ENCODE data around the gene ULK4. TPM values are rescaled to one million over a fixed set of nuclear protein-coding genes. Genes with fewer than 3 reads are reported as not detected.
A peak's percentile ranks its signal among the peaks of the same experiment; 100 is the strongest.
"Not testable (repeated sequence)": the region's sequence is repeated elsewhere in the genome, so short reads cannot be mapped to it uniquely, and the experiment has no call there.

ULK4 gene
- total RNA-seq, 1 experiment from 2014 or later = 2.0 TPM

DNA sequence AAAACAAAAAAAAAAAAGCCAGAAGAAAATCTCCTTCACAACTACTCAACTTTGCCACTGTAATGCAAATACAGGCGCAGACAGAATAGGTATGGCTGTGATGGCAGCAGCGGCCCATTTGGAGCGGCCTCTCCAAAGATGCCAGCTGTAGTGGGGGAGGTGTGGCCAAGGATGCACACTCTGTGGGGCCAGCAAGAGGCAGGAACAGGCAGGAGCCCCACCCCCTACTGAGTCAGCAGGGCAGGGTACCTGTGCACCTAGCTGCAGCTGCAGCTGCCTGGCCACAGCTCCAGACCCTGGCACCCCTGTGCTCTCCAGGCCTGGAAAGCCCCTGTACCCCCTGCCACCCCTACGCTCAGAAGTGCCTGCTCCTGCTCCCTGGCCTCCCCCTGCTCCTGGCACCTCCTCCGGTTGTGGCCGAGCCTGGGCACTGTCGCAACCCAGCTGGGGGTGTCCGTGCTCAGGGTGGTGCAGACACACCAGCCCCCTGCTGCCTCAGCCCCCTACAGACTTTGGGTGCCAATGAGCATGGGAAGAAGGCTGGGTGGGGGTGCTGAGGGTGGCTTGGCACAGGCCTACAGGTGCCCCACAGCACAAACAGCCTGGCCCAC, 312.7 kb downstream of the ULK4 start:
- no peak for DNase-seq (ENCODE audit: low spot score)

GRCh38 chr3:41647730-41648129, 314.2 kb downstream of the ULK4 start:
- DNase-seq (ENCODE audit: low spot score) = not testable (repeated sequence)

GRCh38 chr3:41640076-41640475, 321.8 kb downstream of the ULK4 start:
- DNase-seq (ENCODE audit: low spot score) = no peak

DNA sequence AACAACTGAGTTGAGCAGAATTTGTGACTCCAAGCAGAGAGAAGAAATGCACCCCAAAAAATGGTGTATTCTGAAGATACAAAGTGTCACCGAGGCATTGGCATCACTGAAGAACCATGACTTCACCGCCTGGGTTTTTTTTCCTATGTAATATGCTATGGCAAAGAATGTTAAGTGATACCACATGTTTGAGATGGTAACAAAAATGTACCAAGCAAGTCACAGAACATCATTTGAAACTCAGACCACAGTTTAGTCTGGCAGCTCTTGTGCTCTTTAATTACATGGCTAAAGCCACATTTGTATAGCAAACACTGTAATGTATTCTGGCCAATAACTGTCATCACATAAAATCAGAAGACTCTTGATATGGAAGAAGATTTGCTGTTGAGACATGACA, 323.5 kb downstream of the ULK4 start:
- DNase-seq (ENCODE audit: low spot score) = no peak

GRCh38 chr3:41632700-41633099, 329.2 kb downstream of the ULK4 start:
- DNase-seq (ENCODE audit: low spot score) = no peak

- no peak for DNase-seq (ENCODE audit: low spot score)
These were observed 331.2 kb downstream of the ULK4 start for GRCh38 chr3:41630708-41631107.

- DNase-seq (ENCODE audit: low spot score) = no peak
These were observed 331.9 kb downstream of the ULK4 start for GRCh38 chr3:41629986-41630385.

DNA sequence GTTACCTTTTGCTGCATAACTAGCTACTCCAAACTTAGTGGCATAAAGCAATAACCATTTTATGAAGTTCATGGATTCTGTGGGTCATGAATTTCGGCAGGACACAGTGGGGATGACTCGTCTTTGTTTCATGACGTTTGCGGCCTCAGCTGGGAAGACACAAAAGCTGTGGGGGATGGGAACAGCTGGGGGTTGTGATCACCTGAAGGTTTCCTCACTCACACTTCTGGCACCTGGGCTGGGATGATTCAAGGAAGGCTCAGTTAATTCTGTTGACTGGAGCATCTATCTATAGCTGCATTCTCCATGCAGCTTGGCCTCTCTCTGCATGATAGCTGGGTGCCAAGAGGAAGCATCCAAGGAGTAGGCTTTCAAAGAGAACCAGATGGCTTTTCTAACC, 332.8 kb downstream of the ULK4 start:
- no peak for DNase-seq (ENCODE audit: low spot score)

DNA sequence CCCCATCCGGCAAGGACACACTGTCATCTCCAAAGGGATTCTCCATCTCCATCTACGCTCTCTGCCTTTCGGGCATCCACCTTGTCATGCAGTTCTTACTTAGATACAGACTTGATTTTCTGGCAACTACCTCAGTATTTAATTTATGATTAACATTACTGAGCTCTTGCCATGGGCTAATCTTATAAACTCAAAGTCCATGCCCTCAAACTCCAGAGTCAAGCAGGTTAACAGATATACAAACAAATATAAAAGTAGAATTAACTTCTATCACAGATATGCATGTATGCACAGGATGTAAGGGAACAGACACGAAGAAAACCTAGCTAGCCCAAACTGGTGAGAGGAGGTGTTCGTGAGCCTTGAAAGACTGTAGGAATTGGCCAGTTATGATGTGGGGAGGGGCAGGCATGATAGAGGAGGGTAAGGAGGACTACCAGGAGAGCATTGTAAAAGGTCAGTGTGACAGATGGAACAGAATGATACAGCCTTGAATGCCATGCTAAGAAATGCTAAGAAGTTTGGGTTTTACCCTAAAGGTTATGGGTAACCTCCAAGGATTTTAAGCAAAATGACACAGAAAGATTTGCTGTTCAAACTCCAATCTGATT, 334.3 kb downstream of the ULK4 start:
- no peak for DNase-seq (ENCODE audit: low spot score)

DNA sequence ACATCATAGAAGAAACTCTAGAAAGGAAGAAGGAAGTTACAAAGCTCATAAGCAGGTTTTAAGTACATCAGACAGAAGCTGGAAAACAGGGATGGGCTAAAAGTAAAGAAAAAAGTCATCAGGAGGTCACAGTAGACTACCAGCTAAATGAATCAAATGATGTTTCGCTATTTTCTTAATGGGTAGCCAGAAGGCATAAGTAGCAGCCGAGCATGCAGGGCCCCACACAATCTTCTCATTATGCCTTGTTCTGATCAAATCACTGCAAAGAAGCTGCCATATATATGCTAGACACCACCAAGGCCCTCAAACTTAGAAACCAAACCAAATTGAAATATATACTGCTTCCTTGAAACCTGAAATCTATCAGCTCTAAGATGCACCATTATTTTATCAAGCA, 349.1 kb downstream of the ULK4 start:
- DNase-seq (ENCODE audit: low spot score) = no peak

DNA sequence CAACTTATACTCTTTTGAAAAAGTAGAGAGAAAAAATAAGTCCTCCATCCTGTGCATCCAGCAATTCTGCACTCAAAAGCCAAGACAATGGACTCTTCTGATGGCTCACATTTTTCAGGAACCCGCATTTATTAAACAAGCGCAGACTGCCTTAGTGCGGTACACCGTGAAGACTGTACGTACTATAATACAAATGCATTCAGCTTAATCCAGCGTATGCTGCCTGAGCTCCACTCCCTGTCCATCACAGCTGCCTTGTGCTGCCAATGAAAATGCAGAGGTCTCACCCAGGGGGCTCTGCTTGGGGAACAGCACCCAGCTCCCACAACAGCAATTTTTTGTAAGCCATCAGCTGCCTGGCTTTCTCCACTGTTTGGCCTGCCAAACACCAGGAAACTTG, 350.9 kb downstream of the ULK4 start:
- no peak for DNase-seq (ENCODE audit: low spot score)

GRCh38 chr3:41608347-41608746, 353.6 kb downstream of the ULK4 start:
- no peak for DNase-seq (ENCODE audit: low spot score)

DNA sequence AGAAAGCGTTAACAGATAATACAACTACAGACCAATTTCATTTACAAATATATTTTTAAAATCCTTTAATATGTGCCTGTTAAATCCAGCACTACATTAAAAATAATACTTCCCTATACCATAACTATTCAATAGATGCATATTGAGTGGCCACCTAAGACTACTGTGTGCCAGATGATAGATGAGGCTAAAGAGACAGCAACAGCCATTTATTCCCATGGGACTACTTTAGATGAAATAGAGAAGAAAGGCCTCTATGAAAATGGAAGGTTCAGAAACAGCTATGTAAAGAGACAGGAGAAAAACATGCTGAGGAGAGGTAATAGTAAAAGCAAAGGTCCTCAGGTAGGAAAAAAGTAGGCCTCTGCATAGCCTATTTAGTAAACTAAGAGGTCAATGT, 358.1 kb downstream of the ULK4 start:
- no peak for DNase-seq (ENCODE audit: low spot score)

DNA sequence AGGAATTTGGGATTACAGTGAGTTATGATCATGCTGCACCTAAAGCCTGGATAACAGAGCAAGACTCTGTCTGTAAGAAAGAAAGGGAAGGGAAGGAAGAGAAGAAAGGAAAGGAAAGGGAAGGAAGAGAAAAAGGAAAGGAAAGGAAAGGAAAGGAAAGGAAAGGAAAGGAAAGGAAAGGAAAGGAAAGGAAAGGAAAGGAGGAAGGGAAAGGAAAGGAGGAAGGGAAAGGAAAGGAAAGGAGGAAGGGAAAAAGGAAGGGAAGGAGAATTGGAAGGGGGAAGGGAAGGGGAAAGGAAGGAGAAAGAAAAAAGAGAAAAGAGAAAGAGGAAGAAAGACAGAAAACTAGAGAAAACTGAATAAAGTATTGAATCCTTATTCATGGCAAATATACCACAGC, 359.8 kb downstream of the ULK4 start:
- DNase-seq (ENCODE audit: low spot score) = no peak

- no peak for DNase-seq (ENCODE audit: low spot score)
These were observed 360.4 kb downstream of the ULK4 start for GRCh38 chr3:41601404-41601987.

DNA sequence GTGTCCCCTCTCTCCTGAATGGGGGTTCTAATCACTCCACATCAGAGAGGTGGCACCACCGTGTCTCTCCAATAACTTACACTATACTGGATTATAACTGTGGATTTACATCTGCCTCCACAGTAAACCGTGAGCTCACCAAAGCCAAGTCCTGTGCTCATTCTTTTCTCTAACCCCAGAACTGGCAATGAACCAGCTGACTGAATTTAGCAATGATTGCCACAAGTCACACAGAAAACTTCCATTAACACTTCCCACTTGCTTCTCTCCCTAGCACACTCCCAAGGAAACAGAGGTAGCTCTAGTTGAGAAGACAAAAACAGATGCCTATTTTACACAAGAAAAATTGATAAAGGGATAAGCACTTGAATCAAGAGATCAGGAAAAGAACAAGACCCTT, 361.3 kb downstream of the ULK4 start:
- DNase-seq (ENCODE audit: low spot score) = no peak

GRCh38 chr3:41599127-41599484, 362.8 kb downstream of the ULK4 start:
- no peak for DNase-seq (ENCODE audit: low spot score)

DNA sequence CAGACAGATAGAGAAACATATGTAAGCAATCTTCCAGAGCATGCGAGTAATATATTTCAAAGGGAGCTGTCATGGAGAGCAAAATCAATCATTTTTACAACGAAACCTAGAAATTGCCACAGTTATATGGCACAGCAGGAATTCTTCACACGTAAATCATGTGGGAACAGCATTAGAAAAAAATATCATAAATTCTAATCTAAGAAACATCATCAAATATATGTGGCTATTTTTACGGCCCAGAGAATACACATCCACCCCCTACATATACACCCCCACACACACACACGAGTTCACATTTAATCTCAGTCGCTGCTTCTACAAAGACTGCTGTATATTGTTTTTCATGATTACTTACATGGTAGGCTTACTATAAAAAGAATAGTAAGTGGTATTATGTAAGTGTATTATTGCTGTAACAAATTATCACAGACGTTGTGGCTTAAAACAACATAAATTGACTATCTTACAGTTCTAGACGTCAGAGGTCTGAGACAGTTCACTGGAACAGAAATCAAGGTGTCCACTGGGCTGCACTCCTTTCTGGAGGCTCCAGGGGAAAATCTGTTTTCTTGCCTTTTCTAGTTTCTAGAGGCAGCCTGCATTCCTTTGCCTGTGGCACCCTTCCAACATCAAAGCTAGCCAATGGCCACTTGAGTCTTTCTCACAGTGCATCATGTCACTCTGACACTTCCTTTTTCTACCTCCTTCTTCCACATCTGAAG, 363.3 kb downstream of the ULK4 start:
- DNase-seq (ENCODE audit: low spot score) = peak; percentile 21

DNA sequence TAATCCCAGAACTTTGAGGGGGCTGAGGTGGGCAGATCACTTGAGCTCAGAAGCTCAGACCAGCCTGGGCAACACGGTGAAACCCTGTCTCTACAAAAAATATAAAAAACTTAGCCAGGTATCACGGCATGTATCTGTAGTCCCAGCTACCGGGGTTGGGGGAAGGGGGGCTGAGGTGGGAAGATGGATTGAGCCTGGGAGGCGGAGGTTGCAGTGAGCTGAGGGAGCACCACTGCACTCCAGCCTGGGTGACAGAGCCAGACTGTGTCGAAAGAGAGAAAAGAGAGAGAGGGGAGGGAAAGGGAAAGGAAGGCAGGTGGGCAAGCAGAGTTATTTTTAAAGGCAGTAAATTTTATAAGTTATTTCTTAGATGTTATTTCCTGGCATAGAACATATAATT, 368.1 kb downstream of the ULK4 start:
- no peak for DNase-seq (ENCODE audit: low spot score)

- DNase-seq (ENCODE audit: low spot score) = no peak
These were observed 369.0 kb downstream of the ULK4 start for GRCh38 chr3:41592753-41593510.

- no peak for DNase-seq (ENCODE audit: low spot score)
These were observed 378.9 kb downstream of the ULK4 start for GRCh38 chr3:41583014-41583413.

DNA sequence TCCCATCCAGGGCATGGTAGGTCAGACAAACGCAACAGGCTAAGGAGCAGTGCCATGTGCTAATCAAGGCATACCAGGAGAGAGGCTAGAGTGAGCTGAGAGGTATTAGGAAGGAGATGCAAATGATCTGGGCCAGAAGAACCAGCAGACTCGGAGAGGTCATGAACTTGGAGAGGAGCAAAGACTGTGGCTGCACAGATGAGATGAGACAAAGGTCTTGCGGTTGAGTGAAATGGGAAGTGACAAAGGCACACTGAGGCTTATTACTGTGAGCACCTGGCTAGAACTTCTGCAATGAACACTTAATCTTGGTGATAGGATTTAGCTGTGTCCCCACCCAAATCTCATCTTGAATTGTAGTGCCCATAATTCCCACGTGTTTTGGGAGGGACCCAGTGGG, 380.2 kb downstream of the ULK4 start:
- no peak for DNase-seq (ENCODE audit: low spot score)

Data from A172 (cell line).